ENCODE measurements around the gene DEFB124. TPM values are rescaled to one million over a fixed set of nuclear protein-coding genes. Genes with fewer than 3 reads are reported as not detected.
"Not testable (repeated sequence)": the region's sequence is repeated elsewhere in the genome, so short reads cannot be mapped to it uniquely, and the experiment has no call there.

Gene DEFB124
- total RNA-seq (2022) (not detected in 2 replicates), Bru-seq, nascent RNA (not detected), BruChase-seq, experiment 1, labeled RNA remaining after a 6-hour chase (percentile 9 among the genes with signal in this experiment), BruChase-seq, experiment 2, labeled RNA remaining after a 2-hour chase (percentile 15 among the genes with signal in this experiment)
- long read RNA-seq: 0 reads

GRCh38 chr20:31474758-31475427 is at the start of gene DEFB124, which contains the start of gene REM1:
Gene DEFB124 (minus strand): TSS chr20:31475127. CDS start chr20:31473013, 2,114 bp downstream.
Gene REM1 (plus strand): TSS chr20:31475288. CDS start chr20:31476446, 1,158 bp downstream.
- CTCF ChIA-PET: interaction anchor here (0.6 to 3.7 kb wide), 3 partner anchors 14 to 811 kb away, joined by 3 to 17 read pairs (median 4); no protein-coding TSS in a partner anchor
- no peak for TF ChIP-seq CTCF (IDR thresholded peaks at IDR 0.05; ENCODE audit: unreplicated experiment)
- peaks cover 75% of the 10 kb centered on the region for H3K27me3 Mint-ChIP-seq (ENCODE audit: unreplicated experiment)
- no peaks in the 10 kb centered on the region for H3K9me3 Mint-ChIP-seq (ENCODE audit: low read depth, unreplicated experiment)
- intact Hi-C loops (cut with micrococcal nuclease; ENCODE audit: unreplicated experiment): no loop called here
- DNase-seq: no peak
- no peak within 1 kb of the TSS for H3K27ac Mint-ChIP-seq (ENCODE audit: unreplicated experiment)
- no TSS peak for BruUV-seq (replicated peaks)
- peak within 1 kb of the TSS; percentile 32 for H3K4me3 Mint-ChIP-seq (ENCODE audit: low read depth, unreplicated experiment)
- H3K4me1 Mint-ChIP-seq (ENCODE audit: low read depth, unreplicated experiment): no peaks in the 10 kb centered on the region
- H3K36me3 Mint-ChIP-seq (ENCODE audit: insufficient read depth, unreplicated experiment): no peaks in the 10 kb centered on the region

- CTCF ChIA-PET: interaction anchor here (0.6 kb wide), 1 partner anchor 43 kb away, joined by 11 read pairs; no protein-coding TSS in a partner anchor
- no peaks in the 10 kb centered on the region for H3K4me1 Mint-ChIP-seq (ENCODE audit: low read depth, unreplicated experiment)
- H3K27me3 Mint-ChIP-seq (ENCODE audit: unreplicated experiment): no peaks in the 10 kb centered on the region
- BruUV-seq (replicated peaks): no TSS peak
- no peak overlapping the region for H3K4me3 Mint-ChIP-seq (ENCODE audit: low read depth, unreplicated experiment)
- no peak overlapping the region for H3K27ac Mint-ChIP-seq (ENCODE audit: unreplicated experiment)
- no peaks in the 10 kb centered on the region for H3K9me3 Mint-ChIP-seq (ENCODE audit: low read depth, unreplicated experiment)
- no peak for TF ChIP-seq CTCF (IDR thresholded peaks at IDR 0.05; ENCODE audit: unreplicated experiment)
- H3K36me3 Mint-ChIP-seq (ENCODE audit: insufficient read depth, unreplicated experiment): peaks cover 65% of the 10 kb centered on the region
- no peak for DNase-seq
- intact Hi-C loops (cut with micrococcal nuclease; ENCODE audit: unreplicated experiment): no loop called here
Measured at GRCh38 chr20:31523361-31524283, 48.7 kb upstream of the DEFB124 start.

GRCh38 chr20:31522731-31523130 is 47.8 kb upstream of the DEFB124 start:
- Mint-ChIP-seq H3K4me1 (ENCODE audit: low read depth, unreplicated experiment) (no peaks in the 10 kb centered on the region), H3K27me3 (ENCODE audit: unreplicated experiment) (no peaks in the 10 kb centered on the region), H3K27ac (ENCODE audit: unreplicated experiment) (no peak overlapping the region), H3K9me3 (ENCODE audit: low read depth, unreplicated experiment) (no peaks in the 10 kb centered on the region), H3K4me3 (ENCODE audit: low read depth, unreplicated experiment) (no peak overlapping the region), H3K36me3 (ENCODE audit: insufficient read depth, unreplicated experiment) (peaks cover 57% of the 10 kb centered on the region)
- CTCF ChIA-PET: no interaction called here
- DNase-seq: no peak
- no peak for TF ChIP-seq CTCF (IDR thresholded peaks at IDR 0.05; ENCODE audit: unreplicated experiment)
- BruUV-seq (replicated peaks): no TSS peak
- intact Hi-C loops (cut with micrococcal nuclease; ENCODE audit: unreplicated experiment): no loop called here

- H3K27ac Mint-ChIP-seq (ENCODE audit: unreplicated experiment); H3K4me1 Mint-ChIP-seq (ENCODE audit: low read depth, unreplicated experiment); DNase-seq; H3K4me3 Mint-ChIP-seq (ENCODE audit: low read depth, unreplicated experiment); intact Hi-C loops (cut with micrococcal nuclease; ENCODE audit: unreplicated experiment); H3K27me3 Mint-ChIP-seq (ENCODE audit: unreplicated experiment); BruUV-seq (replicated peaks); H3K9me3 Mint-ChIP-seq (ENCODE audit: low read depth, unreplicated experiment): not testable (repeated sequence)
- peaks cover 44% of the 10 kb centered on the region for H3K36me3 Mint-ChIP-seq (ENCODE audit: insufficient read depth, unreplicated experiment)
- CTCF ChIA-PET: interaction anchor here (0.9 kb wide), 1 partner anchor 92 kb away, joined by 3 read pairs; no protein-coding TSS in a partner anchor
Measured at GRCh38 chr20:31521267-31521666, 46.3 kb upstream of the DEFB124 start.
